GM12892 (cell line): ENCODE measurements around the gene A4GNT.

ENCODE experiments used
- POLR2A ChIP-seq: IDR thresholded peaks from 2 replicates; pipeline ENCODE4 v1.6.1; 2011; ENCODE audit warnings: low read depth, low read length, control low read depth
- POLR2AphosphoS5 ChIP-seq: IDR thresholded peaks from 2 replicates; pipeline ENCODE4 v1.6.1; 2011; ENCODE audit warnings: low read depth, low read length, control low read depth

DNA sequence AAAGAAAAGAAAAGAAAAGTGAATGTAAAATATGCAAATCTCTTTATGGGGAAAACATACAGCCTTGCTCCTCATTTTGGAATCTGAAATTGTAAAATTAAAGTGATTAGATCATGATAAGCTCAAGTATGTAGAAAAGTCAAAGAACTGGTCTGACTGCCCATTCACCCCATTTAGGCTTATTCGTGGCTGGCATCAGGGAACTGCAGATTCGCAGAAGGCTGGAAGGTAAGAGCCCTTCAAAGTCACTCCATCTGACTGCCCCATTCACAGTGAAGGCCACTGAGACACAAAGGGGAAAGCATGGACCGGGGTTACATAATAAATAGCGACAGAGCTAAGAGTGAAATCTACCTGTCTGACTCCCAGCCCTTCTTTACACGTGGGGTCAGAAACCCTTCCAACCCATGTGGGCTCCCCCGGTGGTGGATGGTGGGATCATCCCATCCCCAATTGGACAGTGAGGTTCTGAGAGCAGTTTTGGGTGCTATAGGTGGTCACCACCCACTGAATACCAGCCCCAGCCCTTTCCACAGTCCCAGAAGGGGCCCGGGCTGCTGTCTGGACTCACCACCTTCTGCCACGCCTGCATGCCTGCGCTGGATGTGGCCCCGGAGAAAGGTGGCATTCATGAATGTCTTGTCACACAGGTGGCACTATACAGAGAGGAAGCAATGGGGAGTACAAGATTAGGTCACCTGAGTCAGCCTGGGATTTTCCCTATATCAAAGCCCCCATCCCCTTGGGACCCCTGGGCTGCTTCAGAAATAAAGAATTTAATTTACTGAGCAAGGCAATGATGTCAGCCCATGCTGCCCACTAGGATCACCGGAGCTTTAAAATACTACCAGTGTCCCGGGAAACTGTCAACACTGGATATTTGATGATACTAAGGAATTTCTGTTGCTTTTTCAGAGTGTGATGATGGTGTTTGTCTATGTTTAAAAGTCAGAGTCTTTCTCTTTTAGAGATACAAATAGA lies 34.7 kb downstream of the A4GNT start:
- TF ChIP-seq POLR2A (no peak), POLR2AphosphoS5 (no peak)
